HG03558 (cell line): ENCODE data around the gene NEO1.

Experiments used
- ATAC-seq: cut with Tn5 transposase; IDR thresholded peaks from one replicate; pipeline ENCODE4 v1.9.1; 2021; ENCODE audit warnings: moderate number of reproducible peaks; ENCODE audit not compliant: unreplicated experiment; ENCODE audit errors: extremely low read depth

The NEO1 gene

DNA sequence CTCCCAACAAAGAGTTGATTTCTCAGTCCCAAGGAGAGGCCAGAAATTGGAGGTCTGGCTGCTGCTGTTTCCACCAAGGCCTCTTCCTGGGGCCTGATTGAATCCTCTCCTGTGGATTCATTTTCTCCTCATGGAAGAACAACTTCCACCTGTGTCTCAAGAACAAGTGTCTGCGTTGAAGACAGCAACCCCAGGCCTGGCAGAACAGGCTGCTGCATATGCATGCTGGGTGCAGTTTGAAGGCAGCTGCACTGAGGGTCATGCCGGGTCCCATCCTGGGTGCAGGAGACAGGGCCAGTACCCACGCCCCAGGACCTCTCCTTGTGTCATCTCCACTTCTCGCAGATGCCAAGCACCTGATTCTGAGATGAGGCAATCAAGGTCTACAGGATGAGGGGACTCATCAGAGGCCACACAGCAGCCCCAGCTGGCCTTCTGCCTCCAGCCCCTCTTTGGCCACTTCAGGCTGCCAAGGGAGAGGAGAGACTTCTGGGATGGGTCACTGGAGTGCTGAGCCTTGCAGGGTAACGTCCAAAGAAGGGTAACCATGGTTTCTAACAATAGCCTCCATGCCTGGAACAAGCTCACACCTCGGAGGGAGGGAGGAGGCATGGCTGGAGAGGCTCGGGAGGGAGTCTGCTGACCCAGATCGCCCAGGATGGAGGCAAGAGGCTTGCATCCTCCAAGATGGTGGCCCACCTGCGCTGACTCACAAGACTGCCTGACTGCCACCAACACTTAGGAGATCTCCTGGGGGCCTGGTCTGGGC, 286.5 kb downstream of the NEO1 start:
- ATAC-seq, result no peak

DNA sequence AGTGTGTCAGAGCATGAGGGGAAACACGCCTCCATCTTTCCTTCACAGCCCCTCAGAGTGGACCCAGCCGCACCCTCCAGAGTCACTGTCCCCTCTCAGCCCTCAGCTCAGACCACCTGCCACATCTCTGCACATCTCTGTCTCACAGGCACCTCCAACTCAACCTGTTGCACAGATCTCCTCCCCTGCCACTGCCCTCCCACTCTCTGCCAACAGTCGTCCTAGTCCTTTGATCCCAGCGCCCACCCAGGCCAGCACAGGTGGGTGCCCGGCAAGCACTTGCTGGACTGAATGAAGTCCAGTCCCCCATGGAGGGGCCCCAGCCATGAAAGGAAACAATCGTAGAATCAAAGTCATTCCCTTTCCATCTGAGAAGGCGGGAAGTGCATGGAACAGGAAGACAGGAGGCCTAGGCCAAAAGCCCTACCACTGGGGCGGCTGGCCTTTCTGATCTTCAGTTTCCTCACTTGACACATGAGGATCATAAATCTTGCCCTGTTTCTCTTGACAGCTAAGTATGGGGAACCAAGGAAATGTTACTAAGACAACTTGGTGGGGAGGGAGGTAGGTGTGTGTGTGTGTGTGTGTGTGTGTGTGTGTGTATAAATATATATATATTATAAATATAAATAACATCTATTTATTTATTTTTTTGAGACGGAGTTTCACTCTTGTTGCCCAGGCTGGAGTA, 288.4 kb downstream of the NEO1 start:
- no peak for ATAC-seq

DNA sequence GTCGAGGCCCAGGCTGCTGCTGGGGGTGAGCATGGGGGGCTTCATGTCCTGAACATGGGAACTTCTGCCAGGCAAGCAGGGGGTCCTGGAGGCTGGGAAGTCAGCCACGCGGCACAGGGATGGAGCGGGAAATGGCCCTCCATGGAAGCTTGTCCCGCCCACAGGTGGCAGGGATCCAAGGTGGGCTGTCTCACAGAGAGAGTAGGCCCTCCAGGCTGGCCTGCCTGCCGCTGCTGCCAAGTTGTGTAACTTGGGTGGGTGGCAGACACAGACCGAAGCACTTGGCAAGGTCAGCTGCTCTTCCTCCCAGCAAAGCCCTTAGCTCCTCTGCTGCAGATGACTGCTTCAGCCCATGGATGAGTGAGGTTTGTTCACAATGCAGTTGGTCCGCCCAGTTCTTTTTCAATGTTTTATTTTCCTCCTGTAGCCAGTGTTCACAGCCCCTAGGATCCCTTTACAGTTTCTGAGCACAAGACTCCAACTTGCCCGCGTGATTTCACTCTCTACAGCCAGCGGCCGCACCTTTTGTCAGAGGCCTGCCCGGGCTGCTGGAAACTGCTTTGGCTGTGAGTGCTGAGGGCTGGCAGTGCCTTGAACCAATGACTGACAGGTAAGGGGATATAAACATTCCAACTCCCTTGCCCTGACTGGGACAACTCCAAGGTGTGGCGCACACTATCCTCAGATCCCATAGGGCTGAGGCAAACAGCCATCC, 289.8 kb downstream of the NEO1 start:
- no peak for ATAC-seq

DNA sequence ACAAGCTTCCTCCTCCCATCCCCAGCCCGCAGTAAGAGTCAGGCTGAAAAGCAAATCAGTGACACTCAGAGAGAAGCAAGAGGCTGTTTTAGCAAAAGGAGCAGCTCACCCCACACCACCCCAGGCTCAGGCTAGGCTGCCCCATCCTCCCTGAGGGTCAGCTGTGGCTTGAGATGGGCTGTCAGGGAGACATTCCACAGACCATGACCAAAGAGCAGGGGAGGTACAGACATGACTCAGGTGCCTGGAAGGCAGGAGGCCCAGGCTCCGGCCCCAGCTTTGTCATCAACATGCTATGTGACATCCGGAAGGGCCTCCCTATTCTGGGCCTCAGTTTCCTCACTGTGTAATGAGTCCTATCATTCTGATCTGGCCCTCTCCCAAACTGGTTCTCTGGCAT, 291.8 kb downstream of the NEO1 start:
- ATAC-seq, result no peak

DNA sequence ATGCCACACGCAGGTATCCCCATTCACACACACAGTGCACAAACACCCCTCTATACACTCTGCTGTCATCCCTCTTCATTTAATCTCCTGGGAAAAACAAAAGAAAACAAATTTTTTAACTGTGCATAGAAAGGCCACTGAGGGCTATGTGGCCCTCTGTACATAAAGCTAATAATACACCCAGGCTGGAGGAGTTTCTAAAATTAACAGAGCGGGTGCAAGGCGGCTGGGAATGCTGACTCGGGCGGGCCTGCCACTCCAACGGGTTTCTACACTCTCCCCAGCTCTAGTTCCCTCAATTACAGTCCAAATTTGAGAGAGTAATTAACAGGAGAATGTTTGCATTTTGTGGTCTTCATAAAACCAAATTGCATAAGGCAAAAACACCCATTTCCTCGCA, 293.4 kb downstream of the NEO1 start:
- no peak for ATAC-seq

DNA sequence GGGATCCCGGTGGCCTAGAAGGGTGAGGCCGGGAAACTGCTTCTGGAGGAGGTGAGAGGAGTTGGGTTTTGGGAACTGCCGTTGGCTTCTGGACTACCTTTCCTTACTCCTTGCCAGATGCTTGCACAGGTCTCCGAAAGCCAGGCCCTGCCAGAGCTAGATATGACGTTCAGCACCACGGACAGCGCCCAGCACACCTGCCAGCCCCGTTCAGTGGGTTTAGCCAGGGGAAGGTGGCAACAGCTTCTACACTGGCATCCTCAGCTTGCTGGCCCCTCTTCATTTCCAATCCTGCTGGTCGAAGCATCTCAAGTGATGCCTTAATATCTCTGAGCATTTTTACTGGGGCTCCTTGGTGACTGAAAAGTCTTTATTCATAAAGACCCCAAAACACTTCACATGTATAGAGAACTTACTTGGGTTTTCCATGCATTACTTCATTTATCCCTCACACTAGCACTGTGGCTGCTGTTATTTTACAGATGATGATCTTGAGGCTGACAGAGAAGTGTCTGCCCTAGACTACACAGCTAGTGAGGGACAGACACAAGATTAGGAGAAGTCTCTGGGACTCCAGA, 294.6 kb downstream of the NEO1 start:
- no peak for ATAC-seq

DNA sequence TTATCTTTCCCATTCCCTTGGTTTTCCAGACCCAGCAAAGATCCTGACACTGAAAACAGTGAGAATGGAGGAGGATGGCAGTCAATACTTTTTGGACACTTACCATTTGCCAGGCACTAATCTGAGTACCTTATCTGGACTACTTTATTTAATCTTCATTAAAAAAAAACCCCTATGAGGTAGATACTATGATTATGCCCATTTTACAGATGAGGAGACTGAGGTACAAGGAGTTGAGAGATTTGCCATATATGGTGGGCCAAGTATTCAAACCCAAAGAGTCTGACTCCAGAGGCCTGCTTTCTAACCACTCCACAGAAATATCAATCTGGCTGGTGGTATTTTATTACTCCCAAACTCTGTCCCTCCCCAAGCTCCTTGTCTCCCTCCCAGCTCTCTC, 296.9 kb downstream of the NEO1 start:
- no peak for ATAC-seq

DNA sequence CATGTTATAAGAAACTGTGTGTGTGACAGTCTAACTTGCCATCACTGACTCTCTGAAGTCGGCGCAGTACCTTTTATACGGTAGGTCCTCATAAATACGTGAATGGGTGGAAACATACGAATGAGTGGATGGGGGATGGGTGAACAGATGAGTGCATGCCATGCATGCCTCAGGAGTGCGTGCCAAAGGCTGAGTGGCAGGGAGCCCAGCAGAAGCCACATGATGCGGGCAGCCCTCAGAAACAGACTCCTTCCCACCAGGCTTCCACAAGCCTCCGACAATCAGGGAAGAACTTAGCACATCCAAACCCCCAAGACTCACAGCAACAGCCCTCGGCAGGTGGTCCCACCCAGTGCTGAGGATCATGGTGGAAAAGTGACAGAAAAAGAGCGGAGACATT, 299.8 kb downstream of the NEO1 start:
- ATAC-seq, result no peak

DNA sequence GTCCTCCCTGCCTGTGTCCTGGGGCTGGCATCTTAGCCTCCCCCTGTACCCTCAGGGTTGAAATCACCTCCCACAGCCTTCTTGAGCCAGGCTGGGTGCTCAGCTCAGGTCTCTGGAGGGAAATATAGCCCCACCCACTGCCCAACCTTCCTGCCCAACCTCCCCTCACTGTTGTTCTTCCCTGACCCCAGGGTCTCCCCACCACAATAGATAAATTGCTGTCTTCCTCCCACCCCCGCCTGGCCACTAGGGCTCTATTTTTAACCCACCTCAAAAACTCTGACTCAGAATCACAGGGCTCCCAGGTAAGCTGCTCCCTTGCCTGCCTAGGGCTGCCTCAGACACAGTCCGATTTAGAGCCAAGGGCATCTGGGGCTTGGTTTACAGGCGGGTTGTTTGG, 301.5 kb downstream of the NEO1 start:
- ATAC-seq, result no peak

DNA sequence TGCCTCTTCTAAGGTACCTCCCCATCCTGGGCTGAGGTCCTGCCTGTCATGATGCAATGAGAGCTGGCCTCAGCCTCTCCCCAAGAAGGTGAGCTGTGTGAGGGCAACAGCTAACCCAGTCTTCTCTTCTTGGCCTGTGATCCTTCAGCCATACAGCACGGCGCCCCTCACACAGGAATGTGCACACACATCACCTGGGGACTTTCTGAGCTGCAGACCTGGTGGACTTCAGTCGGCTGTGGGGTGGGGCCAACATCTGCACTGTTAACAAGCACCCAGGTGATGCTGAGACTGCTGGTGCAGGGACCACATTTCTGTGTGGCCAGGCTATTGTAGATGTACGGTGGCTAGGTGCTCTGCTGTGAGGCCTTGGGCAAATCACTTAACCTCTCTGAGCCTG, 302.0 kb downstream of the NEO1 start:
- ATAC-seq, result no peak
